B cell (primary cell): ENCODE data around the gene PSTPIP1. TPM values are rescaled to one million over a fixed set of nuclear protein-coding genes. Genes with fewer than 3 reads are reported as not detected.

Source experiments
- ATAC-seq: fragments of 200-7000 bp; cut with Tn5 transposase; one replicate; pipeline ENCODE4 v1.10.0; 2021; ENCODE audit warnings: low read depth, mild to moderate bottlenecking, moderate number of reproducible peaks, moderate library complexity
- CTCF ChIA-PET: fragments of 350-600 bp; sonication (Branson Sonifier 250); formaldehyde crosslinking; loops from one replicate; lab custom pipeline; 2021; ENCODE audit warnings: antibody characterized with exemption, inconsistent platforms; lab: Charles Lee
- POLR2A ChIA-PET: fragments of 350-600 bp; sonication (Branson Sonifier 250); formaldehyde crosslinking; loops from one replicate; lab custom pipeline; 2021; ENCODE audit warnings: antibody characterized with exemption; lab: Charles Lee
- DNase-seq: peaks from one replicate; pipeline ENCODE4 v3.0.0; 2013
- H2AFZ ChIP-seq: 2 replicates; pipeline ENCODE4 v1.6.1; 2012; ENCODE audit warnings: mild to moderate bottlenecking, low read depth, low read length; ENCODE audit not compliant: insufficient read depth, poor library complexity, severe bottlenecking
- H3K27ac ChIP-seq, 2 donors: 1 replicate in 1 of 2; 2 replicates in 1 of 2; pipeline ENCODE4 v1.5.1; 2012 to 2013; ENCODE audit warnings: low read length in 2 of 2, mild to moderate bottlenecking in 2 of 2, moderate library complexity in 1 of 2
- H3K27me3 ChIP-seq, 4 experiments: fragments of 200-600 bp in 1 of 4; sonication (generic) in 1 of 4; replicated peaks in 1 of 4; 1 replicate in 2 of 4; 2 replicates in 2 of 4; pipeline versions ENCODE4 v1.6.1 to v1.7.0; 2013 to 2016; ENCODE audit warnings: low read length in 3 of 4, mild to moderate bottlenecking in 2 of 4, mixed read lengths in 1 of 4, moderate library complexity in 1 of 4; ENCODE audit not compliant: insufficient read depth in 4 of 4, control insufficient read depth in 3 of 4; ENCODE audit errors: control extremely low read depth in 1 of 4
- H3K36me3 ChIP-seq, 2 experiments: replicated peaks in 1 of 2; 1 replicate in 1 of 2; 2 replicates in 1 of 2; pipeline versions ENCODE4 v1.6.1 to v1.7.1; 2013; ENCODE audit warnings: low read length in 1 of 2; ENCODE audit not compliant: insufficient read depth in 2 of 2, control insufficient read depth in 1 of 2; ENCODE audit errors: control extremely low read depth in 1 of 2, extremely low read depth in 1 of 2
- H3K4me1 ChIP-seq, 2 donors: fragments of 200-600 bp in 1 of 2; sonication (generic) in 1 of 2; 1 replicate in 1 of 2; 2 replicates in 1 of 2; pipeline versions ENCODE4 v1.5.1 to v1.6.1; 2013 to 2017; ENCODE audit warnings: low read length in 2 of 2; ENCODE audit not compliant: control insufficient read depth in 2 of 2, insufficient read depth in 2 of 2
- H3K4me2 ChIP-seq: replicated peaks from 2 replicates; pipeline ENCODE3; 2012; ENCODE audit warnings: mild to moderate bottlenecking, low read depth, low read length; ENCODE audit not compliant: poor library complexity, severe bottlenecking
- H3K4me3 ChIP-seq, 5 experiments: fragments of 200-600 bp in 1 of 5; sonication (generic) in 1 of 5; 1 replicate in 3 of 5; 2 replicates in 2 of 5; pipeline versions ENCODE4 v1.5.1 to v1.7.0; 2011 to 2016; ENCODE audit warnings: low read length in 4 of 5, mild to moderate bottlenecking in 4 of 5, low read depth in 2 of 5, control low read depth in 1 of 5, moderate library complexity in 1 of 5; ENCODE audit not compliant: insufficient read depth in 1 of 5; ENCODE audit errors: control extremely low read depth in 1 of 5, extremely low read depth in 1 of 5
- H3K79me2 ChIP-seq: fragments of 200-600 bp; sonication (generic); one replicate; pipeline ENCODE4 v1.6.0; 2016; ENCODE audit warnings: low read length; ENCODE audit not compliant: control insufficient read depth, insufficient read depth
- H3K9ac ChIP-seq: fragments of 200-600 bp; sonication (generic); 2 replicates; pipeline ENCODE4 v1.6.1; 2017; ENCODE audit warnings: mild to moderate bottlenecking, low read length, moderate library complexity
- H3K9me3 ChIP-seq, 3 donors: one replicate each; pipeline versions ENCODE4 v1.6.1 to v1.7.1; 2013; ENCODE audit warnings: low read length in 2 of 3; ENCODE audit not compliant: control insufficient read depth in 2 of 3, insufficient read depth in 1 of 3; ENCODE audit errors: control extremely low read depth in 1 of 3
- H4K20me1 ChIP-seq: 2 replicates; pipeline ENCODE4 v1.6.0; 2012; ENCODE audit warnings: mild to moderate bottlenecking, low read length; ENCODE audit not compliant: insufficient read depth, control insufficient read depth, poor library complexity, severe bottlenecking
- H3K27ac Mint-ChIP-seq: one replicate; pipeline ENCODE4 v1.8.0; 2021; ENCODE audit warnings: mixed read lengths
- H3K27me3 Mint-ChIP-seq: one replicate; pipeline ENCODE4 v1.8.0; 2021; ENCODE audit warnings: mixed read lengths
- H3K4me1 Mint-ChIP-seq: one replicate; pipeline ENCODE4 v1.8.0; 2021; ENCODE audit warnings: mixed read lengths
- H3K4me3 Mint-ChIP-seq: one replicate; pipeline ENCODE4 v1.8.0; 2021; ENCODE audit warnings: mixed read lengths
- H3K9me3 Mint-ChIP-seq: one replicate; pipeline ENCODE4 v1.8.0; 2022; ENCODE audit warnings: mixed read lengths; ENCODE audit not compliant: insufficient read depth
- CTCF ChIP-seq: fragments of 200-600 bp; IDR thresholded peaks from one replicate; pipeline ENCODE4 v1.8.0; 2022; ENCODE audit warnings: antibody characterized with exemption, mild to moderate bottlenecking
- EZH2 ChIP-seq: IDR thresholded peaks from 2 replicates; pipeline ENCODE4 v1.6.1; 2012; ENCODE audit warnings: borderline replicate concordance, low read depth, mild to moderate bottlenecking, moderate library complexity, low read length; ENCODE audit not compliant: insufficient read depth, poor library complexity, severe bottlenecking
- WGBS: methylation state at CpG from one replicate; pipeline ENCODE4 v1.1.5; 2013; ENCODE audit warnings: missing lambda C conversion rate; ENCODE audit not compliant: insufficient coverage; 5-methylcytosine and 5-hydroxymethylcytosine counted together
- intact Hi-C: fragments of 100-400 bp; cut with micrococcal nuclease; formaldehyde crosslinking; loops from one replicate; pipeline ENCODE4 v1.10.0; 2022
- polyA plus RNA-seq: library from polyadenylated mRNA; depleted of rRNA; stranded (reverse); fragments of >200 nt; gene quantifications from 2 replicates; pipeline ENCODE4 v1.2.3, GENCODE V29; 2012
- total RNA-seq, 2 donors: library from RNA; stranded (reverse); fragments of 120-200 nt in 1 of 2; gene quantifications; 1 replicate in 1 of 2; 2 replicates in 1 of 2; pipeline versions ENCODE4 v1.2.3 to v1.2.4, GENCODE V29; 2013 to 2022

The PSTPIP1 gene
- total and polyA plus RNA-seq, 2 donors (not counting 1 experiment from before 2014, with no cell fraction given) = 69.0 to 79.3 TPM

- Histone ChIP-seq H3K9ac (no peak overlapping the region), H4K20me1 (peaks cover 53% of the 10 kb centered on the region), H3K4me2 (no peak overlapping the region), H3K36me3 (peaks cover 0 to 47% of the 10 kb centered on the region in 2 experiments), H3K27ac (peak overlapping the region; percentile 22 to 57), H2AFZ (no peak overlapping the region), H3K4me3 (no peak overlapping the region), H3K4me1 (peaks cover 12 to 37% of the 10 kb centered on the region in 2 donors), H3K9me3 (peaks cover 0 to 17% (median 0%) of the 10 kb centered on the region in 3 donors), H3K27me3 (no peaks in the 10 kb centered on the region), H3K79me2 (no peaks in the 10 kb centered on the region)
- ChIA-PET CTCF (interaction anchor here (0.6 to 7.5 kb wide), 22 partner anchors 11 to 509 kb away, joined by 3 to 67 read pairs (median 4); no protein-coding TSS in a partner anchor), POLR2A (interaction anchor here (0.6 to 1.0 kb wide), 2 partner anchors 17 to 509 kb away, joined by 3 to 5 read pairs; no protein-coding TSS in a partner anchor)
- Mint-ChIP-seq H3K4me1 (peaks cover 18% of the 10 kb centered on the region), H3K27ac (peak overlapping the region; percentile 75), H3K9me3 (no peaks in the 10 kb centered on the region), H3K4me3 (no peak overlapping the region), H3K27me3 (no peaks in the 10 kb centered on the region)
- intact Hi-C loops = loop anchor here (5.0 kb wide), 2 partner anchors 32 to 798 kb away; no protein-coding TSS in a partner anchor
- peak; percentile 22 for ATAC-seq
- 86% methylated on average over 9 of the region's 14 CpGs for WGBS
- DNase-seq = peak; percentile 65
- TF ChIP-seq EZH2 = no peak
- TF ChIP-seq CTCF = peak; percentile 78
These were observed 40.0 kb downstream of the PSTPIP1 start for GRCh38 chr15:77034695-77035489.

GRCh38 chr15:77035584-77035983, 40.7 kb downstream of the PSTPIP1 start:
- TF ChIP-seq EZH2 (no peak), CTCF (no peak)
- no peak overlapping the region for H3K9ac ChIP-seq
- POLR2A ChIA-PET = interaction anchor here (0.6 kb wide), 1 partner anchor 92 kb away, joined by 6 read pairs; no protein-coding TSS in a partner anchor

More at GRCh38 chr15:77035584-77035983, 40.7 kb downstream of the PSTPIP1 start:
- H3K79me2 ChIP-seq = no peaks in the 10 kb centered on the region
- Mint-ChIP-seq H3K4me3 (no peak overlapping the region), H3K4me1 (peaks cover 13% of the 10 kb centered on the region), H3K9me3 (no peaks in the 10 kb centered on the region), H3K27me3 (no peaks in the 10 kb centered on the region), H3K27ac (peak overlapping the region; percentile 82)
- H3K36me3 ChIP-seq = peaks cover 0 to 47% of the 10 kb centered on the region in 2 experiments
- H3K4me3 ChIP-seq = no peak overlapping the region
- no peaks in the 10 kb centered on the region for H3K27me3 ChIP-seq
- no peak for ATAC-seq
- peaks cover 58% of the 10 kb centered on the region for H4K20me1 ChIP-seq
- CTCF ChIA-PET = interaction anchor here (0.6 to 7.5 kb wide), 21 partner anchors 10 to 508 kb away, joined by 3 to 67 read pairs (median 4); no protein-coding TSS in a partner anchor
- peaks cover 12 to 30% of the 10 kb centered on the region in 2 donors for H3K4me1 ChIP-seq
- H3K9me3 ChIP-seq = peaks cover 0 to 17% (median 0%) of the 10 kb centered on the region in 3 donors
- DNase-seq = no peak
- no peak overlapping the region for H3K4me2 ChIP-seq
- intact Hi-C loops = no loop called here
- peak overlapping the region; percentile 22 to 57 for H3K27ac ChIP-seq
- H2AFZ ChIP-seq = no peak overlapping the region
- 98% methylated on average over 9 of the region's 9 CpGs for WGBS
